Vagina (tissue), 2 donors: Measurements from ENCODE around the gene PPP3CB. TPM values are rescaled to one million over a fixed set of nuclear protein-coding genes. Genes with fewer than 3 reads are reported as not detected.

ENCODE experiments used
- DNase-seq, 2 donors: peaks; one replicate each; pipeline ENCODE4 v3.0.0-alpha.2; 2017; ENCODE audit errors: extremely low spot score in 2 of 2
- H3K27ac ChIP-seq: fragments of 200-600 bp; sonication (generic); one replicate; pipeline ENCODE4 v1.5.1; 2019
- H3K27me3 ChIP-seq: fragments of 200-600 bp; sonication (generic); one replicate; pipeline ENCODE4 v1.5.1; 2019
- H3K36me3 ChIP-seq, 2 donors: fragments of 200-600 bp; sonication (generic); one replicate each; pipeline ENCODE4 v1.5.1; 2017 to 2019
- H3K4me1 ChIP-seq: fragments of 200-600 bp; sonication (generic); one replicate; pipeline ENCODE4 v1.5.1; 2019
- H3K4me3 ChIP-seq, 2 donors: fragments of 200-600 bp; sonication (generic); 1 replicate in 1 of 2; 2 replicates in 1 of 2; pipeline ENCODE4 v1.5.1; 2016 to 2019
- H3K9me3 ChIP-seq: fragments of 200-600 bp; sonication (generic); one replicate; pipeline ENCODE4 v1.5.1; 2019
- POLR2A ChIP-seq, 2 donors: fragments of 450-650 bp; IDR thresholded peaks; one replicate each; pipeline ENCODE4 v1.6.1; 2017; ENCODE audit warnings: antibody characterized with exemption in 2 of 2, mild to moderate bottlenecking in 2 of 2, moderate library complexity in 2 of 2
- POLR2AphosphoS5 ChIP-seq, 2 donors: sonication (generic); formaldehyde crosslinking; IDR thresholded peaks; one replicate each; pipeline ENCODE4 v1.9.0; 2017; ENCODE audit warnings: antibody characterized with exemption in 2 of 2, mild to moderate bottlenecking in 2 of 2, low read depth in 1 of 2; ENCODE audit not compliant: insufficient read depth in 1 of 2
- intact Hi-C: fragments of 100-400 bp; cut with DNase I; formaldehyde crosslinking; loops from one replicate; pipeline ENCODE4 v1.15.1; 2023
- total RNA-seq: library from RNA; depleted of rRNA; stranded (reverse); fragments of >200 nt; gene quantifications from one replicate; pipeline ENCODE4 v1.2.3, GENCODE V29; 2016
- TF ChIP-seq, protein P1 (sequence below), 3 experiments: fragments of 450-650 bp in 2 of 3; fragments of 200-600 bp in 1 of 3; sonication (generic) in 1 of 3; IDR thresholded peaks; one replicate each; pipeline ENCODE4 v1.5.1; 2017 to 2019; ENCODE audit warnings: antibody characterized with exemption in 3 of 3, mild to moderate bottlenecking in 2 of 3, moderate library complexity in 2 of 3

PPP3CB gene
- total RNA-seq, 1 donor from 2014 or later = 46.2 TPM

- H3K9me3 ChIP-seq = no peaks in the 10 kb centered on the region
- H3K4me1 ChIP-seq = no peaks in the 10 kb centered on the region
- intact Hi-C loops = no loop called here
- no peaks in the 10 kb centered on the region for H3K27me3 ChIP-seq
- no peak for DNase-seq
- peaks cover 0 to 21% of the 10 kb centered on the region in 2 donors for H3K36me3 ChIP-seq
- H3K4me3 ChIP-seq = no peak overlapping the region
- H3K27ac ChIP-seq = no peak overlapping the region
- TF ChIP-seq POLR2AphosphoS5 (IDR thresholded peaks at IDR 0.05; ENCODE audit: insufficient read depth in 1 of 2, low read depth in 1 of 2) = no peak
- TF ChIP-seq, protein P1, sequence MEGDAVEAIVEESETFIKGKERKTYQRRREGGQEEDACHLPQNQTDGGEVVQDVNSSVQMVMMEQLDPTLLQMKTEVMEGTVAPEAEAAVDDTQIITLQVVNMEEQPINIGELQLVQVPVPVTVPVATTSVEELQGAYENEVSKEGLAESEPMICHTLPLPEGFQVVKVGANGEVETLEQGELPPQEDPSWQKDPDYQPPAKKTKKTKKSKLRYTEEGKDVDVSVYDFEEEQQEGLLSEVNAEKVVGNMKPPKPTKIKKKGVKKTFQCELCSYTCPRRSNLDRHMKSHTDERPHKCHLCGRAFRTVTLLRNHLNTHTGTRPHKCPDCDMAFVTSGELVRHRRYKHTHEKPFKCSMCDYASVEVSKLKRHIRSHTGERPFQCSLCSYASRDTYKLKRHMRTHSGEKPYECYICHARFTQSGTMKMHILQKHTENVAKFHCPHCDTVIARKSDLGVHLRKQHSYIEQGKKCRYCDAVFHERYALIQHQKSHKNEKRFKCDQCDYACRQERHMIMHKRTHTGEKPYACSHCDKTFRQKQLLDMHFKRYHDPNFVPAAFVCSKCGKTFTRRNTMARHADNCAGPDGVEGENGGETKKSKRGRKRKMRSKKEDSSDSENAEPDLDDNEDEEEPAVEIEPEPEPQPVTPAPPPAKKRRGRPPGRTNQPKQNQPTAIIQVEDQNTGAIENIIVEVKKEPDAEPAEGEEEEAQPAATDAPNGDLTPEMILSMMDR (IDR thresholded peaks at IDR 0.05) = no peak
- TF ChIP-seq POLR2A (IDR thresholded peaks at IDR 0.05) = no peak
Measured at GRCh38 chr10:73456187-73456890, 39.5 kb downstream of the PPP3CB start.

DNA sequence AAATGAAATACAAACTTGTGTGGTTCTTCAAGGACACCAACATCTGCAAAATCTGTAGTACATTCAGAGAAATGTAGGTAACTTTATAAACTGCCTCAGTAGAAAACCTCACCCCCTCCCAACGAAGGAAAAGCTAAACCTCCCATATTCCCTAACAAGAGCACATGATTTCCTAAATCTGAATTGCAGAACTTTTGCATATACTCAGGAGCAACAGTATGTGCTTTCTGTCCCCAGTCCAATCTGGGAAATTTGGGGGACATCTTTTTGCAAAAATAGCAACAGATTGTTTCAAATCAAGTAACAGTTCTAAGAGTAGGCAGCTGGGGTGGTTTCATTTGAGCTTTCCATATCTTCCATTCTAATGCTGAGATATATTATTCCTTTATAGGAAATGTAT lies 46.7 kb downstream of the PPP3CB start:
- TF ChIP-seq POLR2AphosphoS5 (IDR thresholded peaks at IDR 0.05; ENCODE audit: insufficient read depth in 1 of 2, low read depth in 1 of 2) (no peak), POLR2A (IDR thresholded peaks at IDR 0.05) (no peak)
- TF ChIP-seq, protein P1 (IDR thresholded peaks at IDR 0.05) = no peak
- Histone ChIP-seq H3K27ac (no peak overlapping the region), H3K4me1 (no peaks in the 10 kb centered on the region), H3K27me3 (no peaks in the 10 kb centered on the region), H3K36me3 (peaks cover 0 to 34% of the 10 kb centered on the region in 2 donors), H3K4me3 (no peak overlapping the region), H3K9me3 (no peaks in the 10 kb centered on the region)
- no peak for DNase-seq
- intact Hi-C loops = no loop called here

DNA sequence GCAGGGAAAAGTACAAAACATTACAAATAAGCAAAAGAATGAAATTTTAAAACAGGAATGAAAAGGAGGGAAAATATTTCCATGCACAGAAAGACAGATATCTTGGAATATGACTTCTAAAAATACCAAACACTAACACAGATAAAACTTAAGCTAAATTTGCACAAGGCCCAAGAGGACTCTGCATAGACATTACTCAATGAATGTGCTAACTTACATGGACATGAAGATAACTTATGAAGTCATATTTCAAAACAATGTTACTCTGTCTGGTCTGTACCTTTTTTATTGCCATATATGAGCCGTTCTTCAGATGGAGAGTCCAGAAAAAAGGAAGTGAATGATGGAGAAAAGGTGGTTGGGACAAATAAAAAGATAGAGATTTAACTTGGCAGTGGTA lies 47.4 kb downstream of the PPP3CB start:
- no peak for DNase-seq
- TF ChIP-seq POLR2AphosphoS5 (IDR thresholded peaks at IDR 0.05; ENCODE audit: insufficient read depth in 1 of 2, low read depth in 1 of 2) = no peak
- TF ChIP-seq, protein P1 (IDR thresholded peaks at IDR 0.05) = no peak
- no peak for TF ChIP-seq POLR2A (IDR thresholded peaks at IDR 0.05)
- Histone ChIP-seq H3K9me3 (no peaks in the 10 kb centered on the region), H3K4me1 (no peaks in the 10 kb centered on the region), H3K27me3 (no peaks in the 10 kb centered on the region), H3K27ac (no peak overlapping the region), H3K36me3 (peaks cover 0 to 35% of the 10 kb centered on the region in 2 donors), H3K4me3 (no peak overlapping the region)
- intact Hi-C loops = no loop called here

DNA sequence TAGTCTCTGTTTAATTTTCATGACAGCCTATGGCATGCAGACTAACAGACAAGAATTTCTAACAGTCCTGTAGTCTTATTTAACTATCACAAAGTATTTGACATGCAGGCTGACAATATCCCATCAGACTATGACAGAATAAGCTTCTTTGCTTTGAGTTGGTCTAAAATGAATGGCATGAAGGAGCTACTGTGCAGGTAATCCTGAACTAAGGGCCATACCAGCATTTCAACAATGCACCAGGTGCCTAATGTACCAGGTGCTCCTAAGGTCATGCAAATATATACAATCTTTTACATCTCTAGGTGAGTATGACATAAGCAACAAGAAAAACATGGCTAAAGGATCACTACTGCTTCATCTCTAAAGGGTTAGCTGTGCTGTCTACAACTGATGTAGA lies 48.9 kb downstream of the PPP3CB start:
- no peak overlapping the region for H3K4me3 ChIP-seq
- TF ChIP-seq, protein P1 (IDR thresholded peaks at IDR 0.05) = no peak
- TF ChIP-seq POLR2AphosphoS5 (IDR thresholded peaks at IDR 0.05; ENCODE audit: insufficient read depth in 1 of 2, low read depth in 1 of 2) (no peak), POLR2A (IDR thresholded peaks at IDR 0.05) (no peak)
- no peak for DNase-seq
- H3K9me3 ChIP-seq = no peaks in the 10 kb centered on the region
- H3K27ac ChIP-seq = no peak overlapping the region
- no peaks in the 10 kb centered on the region for H3K27me3 ChIP-seq
- no peaks in the 10 kb centered on the region for H3K4me1 ChIP-seq
- intact Hi-C loops = no loop called here
- peaks cover 0 to 28% of the 10 kb centered on the region in 2 donors for H3K36me3 ChIP-seq

GRCh38 chr10:73444457-73444856 lies 51.4 kb downstream of the PPP3CB start:
- H3K4me1 ChIP-seq = no peaks in the 10 kb centered on the region
- H3K27ac ChIP-seq = no peak overlapping the region
- peaks cover 0 to 28% of the 10 kb centered on the region in 2 donors for H3K36me3 ChIP-seq
- DNase-seq = no peak
- no peak overlapping the region for H3K4me3 ChIP-seq
- intact Hi-C loops = no loop called here
- no peaks in the 10 kb centered on the region for H3K9me3 ChIP-seq
- no peaks in the 10 kb centered on the region for H3K27me3 ChIP-seq
- TF ChIP-seq POLR2AphosphoS5 (IDR thresholded peaks at IDR 0.05; ENCODE audit: insufficient read depth in 1 of 2, low read depth in 1 of 2) = no peak
- TF ChIP-seq, protein P1 (IDR thresholded peaks at IDR 0.05) = no peak
- TF ChIP-seq POLR2A (IDR thresholded peaks at IDR 0.05) = no peak
